NCI-H1930 (cell line): ENCODE data around the gene NFATC3.

Experiments used
- DNase-seq, 2 experiments: peaks; one replicate each; lab custom pipeline; 2025; lab: John Stamatoyannopoulos, UW

Gene NFATC3

DNA sequence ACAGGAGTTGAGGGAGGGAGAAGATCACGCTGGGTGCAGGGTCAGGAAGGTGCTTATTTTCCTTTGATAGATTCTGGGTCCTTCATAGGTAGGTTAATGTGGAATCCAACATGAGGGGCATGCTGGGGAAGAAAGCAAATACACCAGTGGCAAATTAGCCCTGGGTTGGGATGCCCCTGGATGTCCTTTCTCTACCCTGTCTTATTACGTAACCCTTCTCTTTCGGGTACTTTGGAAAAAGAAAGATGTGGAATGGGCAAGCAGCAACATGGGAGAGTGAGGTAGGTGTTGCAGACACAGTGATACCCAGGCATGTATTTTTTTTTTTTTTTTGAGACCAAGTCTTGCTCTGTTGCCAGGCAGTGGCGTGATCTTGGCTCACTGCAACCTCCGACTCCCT is 188.3 kb downstream of the NFATC3 start:
- no peak for DNase-seq

DNA sequence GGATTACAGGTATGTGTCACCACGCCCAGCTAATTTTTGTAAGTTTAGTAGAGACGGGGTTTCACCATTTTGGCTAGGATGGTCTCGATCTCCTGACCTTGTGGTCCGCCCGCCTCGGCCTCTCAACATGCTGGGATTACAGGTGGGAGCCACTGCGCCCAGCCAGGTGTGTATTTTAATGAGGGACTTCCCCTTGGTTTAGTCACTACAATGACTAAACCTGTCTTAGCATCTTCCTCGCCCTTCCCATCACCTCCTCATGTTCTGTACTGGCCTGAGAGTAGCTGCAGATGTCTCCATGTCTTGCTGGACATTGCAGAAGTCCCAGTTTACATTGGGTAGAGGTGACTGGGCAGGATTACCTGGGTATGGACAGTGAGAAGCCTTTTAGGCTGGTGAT is 188.7 kb downstream of the NFATC3 start:
- no peak for DNase-seq

DNA sequence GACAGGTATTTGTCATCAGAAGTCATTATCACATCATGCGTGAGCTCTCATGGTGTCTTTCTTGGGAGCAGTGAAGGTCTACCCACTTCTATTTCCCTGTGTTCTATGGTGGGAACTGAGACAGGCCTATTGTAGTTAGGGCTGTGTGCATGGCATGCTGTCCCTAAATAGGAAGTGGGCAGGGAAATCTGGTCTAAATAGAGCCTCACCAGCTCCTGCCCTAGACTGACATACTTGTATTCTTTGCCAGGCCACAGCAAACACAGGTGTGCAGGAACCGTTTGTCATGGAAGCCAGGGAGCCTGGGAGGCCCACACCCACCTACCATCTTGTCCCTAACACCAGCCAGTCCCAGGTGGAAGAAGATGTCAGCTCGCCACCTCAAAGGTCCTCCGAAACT is 189.3 kb downstream of the NFATC3 start:
- no peak for DNase-seq

DNA sequence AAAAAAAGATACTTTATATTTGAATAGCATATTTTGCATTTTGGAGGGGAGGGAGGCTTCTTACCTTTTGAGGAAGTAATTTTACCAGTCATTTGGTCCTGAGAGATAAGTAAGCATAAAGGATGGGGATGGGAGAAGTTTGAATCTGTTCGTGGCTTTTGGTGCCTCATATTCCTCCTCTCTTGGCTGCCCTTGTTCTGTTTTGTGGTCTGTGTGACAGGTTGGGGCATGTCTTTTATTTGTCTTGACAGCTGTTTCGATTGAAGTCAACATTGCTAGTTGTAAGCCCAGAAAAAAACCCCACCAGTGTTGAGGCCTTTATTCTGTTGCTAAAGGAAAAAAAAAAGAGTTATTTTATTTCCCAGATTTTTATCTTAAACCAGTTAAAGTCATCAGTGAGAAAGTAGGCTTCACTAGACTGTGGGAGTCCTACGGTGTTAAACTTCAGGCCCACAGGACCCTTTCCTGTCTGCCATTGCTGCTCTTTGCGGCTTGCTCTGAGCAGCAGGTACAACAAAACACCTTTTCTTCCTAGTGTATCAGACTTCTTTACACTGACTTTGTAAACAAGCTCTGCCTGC is 190.5 kb downstream of the NFATC3 start:
- no peak for DNase-seq

DNA sequence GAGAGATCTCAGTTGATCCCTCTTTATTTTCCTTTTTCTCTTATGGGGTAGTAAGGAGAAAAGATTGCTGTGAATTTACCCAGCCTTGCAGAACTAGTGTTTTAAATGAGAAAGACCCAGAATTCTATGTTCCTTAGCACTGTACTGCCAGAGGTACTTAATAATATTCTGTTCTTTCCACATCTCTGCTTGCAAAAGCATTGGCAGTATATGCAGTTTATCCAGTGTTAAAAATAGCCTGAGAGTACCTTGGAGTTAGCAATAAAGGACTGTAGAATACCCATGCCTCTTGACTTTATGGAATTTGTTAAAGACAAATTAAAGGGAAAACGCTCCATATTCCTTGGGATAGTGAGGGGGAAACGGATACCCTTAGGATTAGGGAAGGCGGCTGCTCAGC is 191.1 kb downstream of the NFATC3 start:
- no peak for DNase-seq
